A549 (cell line): ENCODE results near the gene NMT1. TPM values are rescaled to one million over a fixed set of nuclear protein-coding genes. Genes with fewer than 3 reads are reported as not detected.

Source experiments
- ATAC-seq, 2 experiments: fragments of 200-7000 bp in 1 of 2; fragments of >200 bp in 1 of 2; cut with Nextera tagmentation in 1 of 2; cut with Tn5 transposase in 1 of 2; 3 replicates each; pipeline versions ENCODE4 v1.8.0 to v1.9.1; 2018 to 2020; ENCODE audit warnings: mild to moderate bottlenecking in 1 of 2, moderate library complexity in 1 of 2
- CTCF ChIA-PET: fragments of 300-600 bp; sonication (Branson Sonifier 250); formaldehyde crosslinking; extraction: SDS; loops from one replicate; lab custom pipeline; 2021; ENCODE audit warnings: antibody characterized with exemption, inconsistent platforms; lab: Yijun Ruan, JAX
- POLR2A ChIA-PET: fragments of 350-600 bp; formaldehyde crosslinking; extraction: SDS; loops from one replicate; lab custom pipeline; 2021; ENCODE audit warnings: antibody characterized with exemption, inconsistent platforms; lab: Yijun Ruan, JAX
- DNase-seq, 2 experiments: peaks; one replicate each; pipeline versions ENCODE4 v3.0.0 to v3.0.0-alpha.2; 2011 to 2016; ENCODE audit warnings: low read depth in 1 of 2, low spot score in 1 of 2
- FAIRE-seq: peaks from 2 replicates; lab custom pipeline; 2011; peaks lifted over from hg19 to GRCh38; lab: Jason Lieb, UNC
- H3K27ac ChIP-seq, 2 experiments: fragments of >200 bp; sonication (Bioruptor Twin); formaldehyde crosslinking; 3 replicates each; pipeline ENCODE4 v1.5.1; 2016 to 2017
- H3K4me1 ChIP-seq: fragments of >200 bp; sonication (Bioruptor Twin); formaldehyde crosslinking; 3 replicates; pipeline ENCODE4 v1.6.1; 2016
- H3K4me2 ChIP-seq: fragments of >200 bp; sonication (Bioruptor Twin); formaldehyde crosslinking; 3 replicates; pipeline ENCODE4 v1.6.1; 2016
- H3K4me3 ChIP-seq: fragments of >200 bp; sonication (Bioruptor Twin); formaldehyde crosslinking; 3 replicates; pipeline ENCODE4 v1.5.1; 2016
- H3K9me3 ChIP-seq: fragments of >200 bp; sonication (Bioruptor Twin); formaldehyde crosslinking; 3 replicates; pipeline ENCODE4 v1.6.1; 2016
- ATOH8 ChIP-seq: fragments of 250-450 bp; sonication (Bioruptor Pico); IDR thresholded peaks from 2 replicates; pipeline ENCODE4 v1.5.0; 2020; ENCODE audit warnings: low read depth, mild to moderate bottlenecking, moderate library complexity
- CBX2 ChIP-seq: fragments of 200-600 bp; sonication (generic); IDR thresholded peaks from 2 replicates; pipeline ENCODE4 v1.6.1; 2016; ENCODE audit warnings: low read depth, mild to moderate bottlenecking, borderline replicate concordance
- CEBPB ChIP-seq, 2 experiments: fragments of >200 bp in 1 of 2; sonication (Bioruptor Twin) in 1 of 2; formaldehyde crosslinking in 1 of 2; IDR thresholded peaks; 2 replicates each; pipeline ENCODE4 v1.6.1; 2012 to 2016
- CTCF ChIP-seq: fragments of >200 bp; sonication (Bioruptor Twin); formaldehyde crosslinking; IDR thresholded peaks from 3 replicates; pipeline ENCODE4 v1.5.1; 2016
- ELK1 ChIP-seq: fragments of 150-350 bp; IDR thresholded peaks from 2 replicates; pipeline ENCODE4 v1.6.1; 2014; ENCODE audit warnings: low read depth, mild to moderate bottlenecking, low read length
- ESRRA ChIP-seq: fragments of 150-350 bp; IDR thresholded peaks from 2 replicates; pipeline ENCODE4 v1.6.1; 2014; ENCODE audit warnings: mild to moderate bottlenecking, low read length, borderline replicate concordance
- FOSL2 ChIP-seq, 2 experiments: fragments of 450-650 bp in 1 of 2; fragments of >200 bp in 1 of 2; sonication (Bioruptor Twin) in 1 of 2; formaldehyde crosslinking; IDR thresholded peaks; 2 replicates each; pipeline versions ENCODE4 v1.5.0 to v1.6.1; 2016 to 2020; ENCODE audit warnings: mild to moderate bottlenecking in 1 of 2, moderate library complexity in 1 of 2
- FOXS1 ChIP-seq: fragments of 250-450 bp; sonication (Bioruptor Pico); IDR thresholded peaks from 2 replicates; pipeline ENCODE4 v1.5.0; 2020; ENCODE audit warnings: mild to moderate bottlenecking, moderate library complexity
- HDAC2 ChIP-seq: fragments of 200-600 bp; sonication (generic); IDR thresholded peaks from 2 replicates; pipeline ENCODE4 v1.6.1; 2016
- JUNB ChIP-seq: fragments of >200 bp; sonication (Bioruptor Twin); formaldehyde crosslinking; IDR thresholded peaks from 2 replicates; pipeline ENCODE4 v1.6.1; 2016
- KDM1A ChIP-seq: fragments of 200-600 bp; sonication (generic); IDR thresholded peaks from 2 replicates; pipeline ENCODE4 v1.6.1; 2016; ENCODE audit warnings: low read depth, mild to moderate bottlenecking
- NFE2L2 ChIP-seq: fragments of 150-350 bp; conservative IDR thresholded peaks from 2 replicates; pipeline ENCODE4 v1.6.1; 2014; ENCODE audit warnings: low read length
- NPAS2 ChIP-seq: fragments of 250-450 bp; sonication (Bioruptor Pico); IDR thresholded peaks from 2 replicates; pipeline ENCODE4 v1.8.0; 2022; ENCODE audit warnings: mild to moderate bottlenecking, moderate library complexity, borderline replicate concordance
- NR3C1 ChIP-seq: fragments of >200 bp; sonication (Bioruptor Twin); formaldehyde crosslinking; IDR thresholded peaks from 3 replicates; pipeline ENCODE4 v1.6.1; 2017
- PHF8 ChIP-seq: fragments of 200-600 bp; sonication (generic); IDR thresholded peaks from 2 replicates; pipeline ENCODE4 v1.6.1; 2016; ENCODE audit warnings: low read depth, mild to moderate bottlenecking, antibody characterized with exemption, moderate library complexity, borderline replicate concordance
- POLR2AphosphoS2 ChIP-seq: conservative IDR thresholded peaks from 2 replicates; pipeline ENCODE4 v1.6.1; 2012; ENCODE audit warnings: low read length, improper control_type of control experiment, inconsistent platforms
- RAD21 ChIP-seq, 2 experiments: fragments of >200 bp in 1 of 2; sonication (Bioruptor Twin) in 1 of 2; formaldehyde crosslinking in 1 of 2; IDR thresholded peaks in 1 of 2; conservative IDR thresholded peaks in 1 of 2; 2 replicates in 1 of 2; 3 replicates in 1 of 2; pipeline ENCODE4 v1.6.1; 2012 to 2018; ENCODE audit warnings: inconsistent platforms in 1 of 2
- RCOR1 ChIP-seq: fragments of 150-350 bp; IDR thresholded peaks from 2 replicates; pipeline ENCODE4 v1.6.1; 2014; ENCODE audit warnings: antibody characterized with exemption, low read length, low read depth
- REST ChIP-seq: fragments of 200-600 bp; sonication (generic); IDR thresholded peaks from 2 replicates; pipeline ENCODE4 v1.6.1; 2016; ENCODE audit warnings: antibody characterized with exemption, mild to moderate bottlenecking, moderate library complexity
- WGBS: methylation state at CpG from one replicate; pipeline ENCODE4 v1.1.6; 2017; ENCODE audit errors: missing lambda C conversion rate; 5-methylcytosine and 5-hydroxymethylcytosine counted together
- polyA plus RNA-seq, 4 experiments: library from polyadenylated mRNA; depleted of rRNA in 3 of 4; stranded (reverse); fragments of >200 nt; fragmentation: RNase III in 1 of 4; extraction: RNeasy Plus Mini Kit Qiagen cat#74134 plus additional on column Dnase treatment in 1 of 4; gene quantifications; 2 replicates in 3 of 4; 3 replicates in 1 of 4; pipeline ENCODE4 v1.2.3, GENCODE V29; 2011 to 2017

Gene NMT1
- polyA plus RNA-seq, 2 of the 4 experiments (the other 2 are of a cell fraction), result 82.9 to 270 TPM

- Histone ChIP-seq H3K4me2 (no peak overlapping the region), H3K4me1 (peaks cover 18% of the 10 kb centered on the region), H3K9me3 (no peaks in the 10 kb centered on the region), H3K27ac (no peak overlapping the region), H3K4me3 (no peak overlapping the region)
- no peak for TF ChIP-seq HDAC2
- TF ChIP-seq ELK1, result no peak
- no peak for TF ChIP-seq FOXS1 (CRISPR knock-in tag)
- no peak for TF ChIP-seq NFE2L2
- TF ChIP-seq POLR2AphosphoS2, result no peak
- TF ChIP-seq NPAS2 (CRISPR knock-in tag), result no peak
- no peak for TF ChIP-seq CEBPB (IDR thresholded peaks at IDR 0.05)
- no peak for TF ChIP-seq ATOH8
- no peak for ATAC-seq
- DNase-seq, result no peak
- no peak for FAIRE-seq
- CTCF ChIA-PET, result interaction anchor here (1.6 to 66.5 kb wide), 5 partner anchors 8 to 138 kb away, joined by 4 to 1853 read pairs (median 7); partner anchors contain the start of gene GFAP
- POLR2A ChIA-PET, result no interaction called here
- 69% methylated on average over 7 of the region's 7 CpGs for WGBS
Measured at GRCh38 chr17:45016237-45016636, 44.9 kb upstream of the NMT1 start.

- FAIRE-seq (no peak), ATAC-seq (peak in 1 of 2 experiments; percentile 37; a peak in 3 of 6 replicates)
- TF ChIP-seq CBX2 (no peak), CTCF (peak; percentile 28; the same call in 2 of the 3 replicates), CEBPB (IDR thresholded peaks at IDR 0.05) (no peak), POLR2AphosphoS2 (no peak), PHF8 (no peak), ESRRA (0 out of 2 replicates have a peak, but pooled peaks have one; percentile 24), NFE2L2 (no peak), JUNB (no peak), RAD21 (conservative IDR thresholded peaks at IDR 0.05 in 1 of 2, IDR thresholded peaks at IDR 0.05 in 1 of 2) (peak; percentile 24 to 53; a peak in 2 of 5 replicates), NR3C1 (no peak), FOSL2 (IDR thresholded peaks at IDR 0.05) (no peak), FOSL2 (CRISPR knock-in tag; IDR thresholded peaks at IDR 0.05) (peak; percentile 87)
- TF ChIP-seq, all 56 proteins: peak for 4
- no peak overlapping the region for H3K27ac ChIP-seq
- ChIA-PET POLR2A (no interaction called here), CTCF (interaction anchor here (0.6 to 66.5 kb wide), 10 partner anchors 9 to 159 kb away, joined by 3 to 1853 read pairs (median 5); partner anchors contain the start of genes ACBD4 and GFAP)
- H3K4me2 ChIP-seq, result no peak overlapping the region
- H3K4me3 ChIP-seq, result no peak overlapping the region
- H3K4me1 ChIP-seq, result peaks cover 24% of the 10 kb centered on the region
- peak; percentile 43 to 50 for DNase-seq
- WGBS, result 65% methylated on average over 5 of the region's 5 CpGs
- no peaks in the 10 kb centered on the region for H3K9me3 ChIP-seq
Measured at GRCh38 chr17:45016823-45017222, 44.3 kb upstream of the NMT1 start.

GRCh38 chr17:45018514-45018847 is 42.6 kb upstream of the NMT1 start:
- no peaks in the 10 kb centered on the region for H3K9me3 ChIP-seq
- H3K27ac ChIP-seq, result peak overlapping the region; percentile 80 to 89
- no peak; a peak in 1 of 6 replicates for ATAC-seq
- FAIRE-seq, result no peak
- no peak for DNase-seq
- peak overlapping the region; percentile 47 for H3K4me3 ChIP-seq
- H3K4me1 ChIP-seq, result peaks cover 24% of the 10 kb centered on the region
- POLR2A ChIA-PET, result interaction anchor here (1.2 to 2.8 kb wide), 2 partner anchors 50 to 98 kb away, joined by 3 to 12 read pairs; no protein-coding TSS in a partner anchor
- CTCF ChIA-PET, result interaction anchor here (0.8 to 66.5 kb wide), 22 partner anchors 10 to 151 kb away, joined by 4 to 1853 read pairs (median 17); partner anchors contain the start of genes ACBD4, C1QL1, EFTUD2 and GFAP
- TF ChIP-seq ESRRA, result no peak
- no peak for TF ChIP-seq KDM1A
- TF ChIP-seq RCOR1, result no peak
- TF ChIP-seq REST, result 0 out of 2 replicates have a peak, but pooled peaks have one; percentile 4
- no peak for TF ChIP-seq NPAS2 (CRISPR knock-in tag)
- 68% methylated on average over 4 of the region's 4 CpGs for WGBS
- H3K4me2 ChIP-seq, result peak overlapping the region; percentile 89
